Measurements from ENCODE around the gene TNFAIP8.
"Not testable (repeated sequence)": the region's sequence is repeated elsewhere in the genome, so short reads cannot be mapped to it uniquely, and the experiment has no call there.

GRCh38 chr5:119428166-119428565 lies 72.3 kb downstream of the TNFAIP8 start:
- TF ChIP-seq GABPB1 (CRISPR knock-in tag; IDR thresholded peaks at IDR 0.05); MAX (IDR thresholded peaks at IDR 0.05); FOXJ3 (CRISPR knock-in tag; IDR thresholded peaks at IDR 0.05; ENCODE audit: borderline replicate concordance); NFATC3 (CRISPR knock-in tag; IDR thresholded peaks at IDR 0.05); CREB1 (IDR thresholded peaks at IDR 0.05); CREB1 (CRISPR knock-in tag; IDR thresholded peaks at IDR 0.05); PBX2 (CRISPR knock-in tag; IDR thresholded peaks at IDR 0.05); ZNF883 (CRISPR knock-in tag; IDR thresholded peaks at IDR 0.05; ENCODE audit: not compliant biosample characterization); CHD2 (IDR thresholded peaks at IDR 0.05; ENCODE audit: low read depth, low read length); CTCF (CRISPR knock-in tag; IDR thresholded peaks at IDR 0.05); STAT6 (CRISPR knock-in tag; IDR thresholded peaks at IDR 0.05; ENCODE audit: borderline replicate concordance): not testable (repeated sequence)

Measured in HepG2 (cell line).